Thyroid gland (tissue), 4 donors: ENCODE measurements around the gene NDUFA6.

ENCODE experiments used
- CTCF ChIP-seq, 6 experiments: fragments of 200-600 bp in 3 of 6; fragments of 450-650 bp in 3 of 6; sonication (generic) in 3 of 6; IDR thresholded peaks; one replicate each; pipeline ENCODE4 v1.5.1; 2016 to 2019; ENCODE audit warnings: antibody characterized with exemption in 6 of 6, mild to moderate bottlenecking in 2 of 6, inconsistent platforms in 1 of 6, moderate library complexity in 1 of 6
- POLR2A ChIP-seq, 2 donors: fragments of 450-650 bp; IDR thresholded peaks; one replicate each; pipeline ENCODE4 v1.6.1; 2017; ENCODE audit warnings: antibody characterized with exemption in 2 of 2, mild to moderate bottlenecking in 2 of 2, moderate library complexity in 1 of 2

GRCh38 chr22:42134100-42135020 lies 43.8 kb upstream of the NDUFA6 start:
- TF ChIP-seq POLR2A (IDR thresholded peaks at IDR 0.05): no peak
- TF ChIP-seq CTCF (IDR thresholded peaks at IDR 0.05): no peak
